GM12878 (cell line): Measurements from ENCODE around the gene RRM2. TPM values are rescaled to one million over a fixed set of nuclear protein-coding genes. Genes with fewer than 3 reads are reported as not detected.

Source experiments
- ATF3 ChIP-seq: IDR thresholded peaks from 2 replicates; pipeline ENCODE4 v1.6.1; 2011; ENCODE audit warnings: low read depth, mild to moderate bottlenecking, low read length, moderate library complexity, borderline replicate concordance; ENCODE audit errors: extremely low read depth
- BCL3 ChIP-seq: IDR thresholded peaks from 2 replicates; pipeline ENCODE4 v1.6.1; 2011; ENCODE audit warnings: borderline replicate concordance, low read depth, mild to moderate bottlenecking, moderate library complexity, low read length; ENCODE audit not compliant: insufficient read depth, poor library complexity, severe bottlenecking
- BCLAF1 ChIP-seq: fragments of 450-650 bp; IDR thresholded peaks from 2 replicates; pipeline ENCODE4 v1.6.1; 2017; ENCODE audit warnings: antibody characterized with exemption, mild to moderate bottlenecking, moderate library complexity
- CEBPB ChIP-seq, 2 experiments: fragments of 150-350 bp in 1 of 2; IDR thresholded peaks; 2 replicates each; pipeline ENCODE4 v1.6.1; 2012 to 2014; ENCODE audit warnings: low read depth in 2 of 2, low read length in 2 of 2, borderline replicate concordance in 1 of 2, inconsistent platforms in 1 of 2
- CUX1 ChIP-seq: IDR thresholded peaks from 2 replicates; pipeline ENCODE4 v1.6.1; 2012; ENCODE audit warnings: improper control_type of control experiment, low read depth, low read length; ENCODE audit not compliant: insufficient replicate concordance
- E2F4 ChIP-seq: IDR thresholded peaks from 2 replicates; pipeline ENCODE4 v1.6.1; 2012; ENCODE audit warnings: low read depth, low read length, improper control_type of control experiment
- IKZF2 ChIP-seq, 2 experiments: fragments of 450-650 bp; IDR thresholded peaks; 2 replicates each; pipeline ENCODE4 v1.6.1; 2017; ENCODE audit warnings: mild to moderate bottlenecking in 2 of 2, moderate library complexity in 2 of 2
- PAX8 ChIP-seq: fragments of 450-650 bp; IDR thresholded peaks from 2 replicates; pipeline ENCODE4 v1.6.1; 2017; ENCODE audit warnings: mild to moderate bottlenecking, moderate library complexity
- TAF1 ChIP-seq: IDR thresholded peaks from 2 replicates; pipeline ENCODE4 v1.6.1; 2011; ENCODE audit warnings: mild to moderate bottlenecking, low read depth, low read length, borderline replicate concordance
- ZBTB40 ChIP-seq: fragments of 450-650 bp; IDR thresholded peaks from 2 replicates; pipeline ENCODE4 v1.6.1; 2016; ENCODE audit warnings: mild to moderate bottlenecking, moderate library complexity, borderline replicate concordance
- ZNF207 ChIP-seq: fragments of 450-650 bp; IDR thresholded peaks from 2 replicates; pipeline ENCODE4 v1.6.1; 2014; ENCODE audit warnings: antibody characterized with exemption, mild to moderate bottlenecking, borderline replicate concordance
- polyA plus RNA-seq, 11 experiments: library from polyadenylated mRNA; depleted of rRNA in 4 of 11; unstranded in 6 of 11; stranded (reverse) in 5 of 11; fragments of >200 nt; fragmentation: Nextera tagmentation in 4 of 11; fragmentation: Illumina TruSeq in 1 of 11; extraction: Ambion mirVana in 4 of 11; extraction: Trizol in 1 of 11; gene quantifications; 1 replicate in 1 of 11; 2 replicates in 10 of 11; pipeline versions ENCODE4 v1.2.1 to v1.2.3, GENCODE V29; 2011 to 2016; ENCODE audit warnings: inconsistent platforms in 2 of 11, missing spikeins in 2 of 11, low read depth in 1 of 11
- total RNA-seq, 4 experiments: library from RNA; depleted of rRNA in 3 of 4; stranded (reverse); fragments of >200 nt in 3 of 4; fragmentation: Illumina TruSeq in 1 of 4; extraction: Trizol in 1 of 4; gene quantifications; 2 replicates each; pipeline versions ENCODE4 v1.2.1 to v1.2.3, GENCODE V29; 2013 to 2021

RRM2 gene
- total and polyA plus RNA-seq, 10 of the 15 experiments (the other 5 are each of a cell fraction or from before 2014, with no cell fraction given), result 54.4 to 771 (median 159) TPM

GRCh38 chr2:10122500-10123280, at the start of gene RRM2 (continued):
- TF ChIP-seq E2F4 (peak; percentile 100), ZBTB40 (no peak), ZNF207 (0 out of 2 replicates have a peak, but pooled peaks have one; percentile 43), PAX8 (no peak), ATF3 (no peak), IKZF2 (IDR thresholded peaks at IDR 0.05) (no peak; a peak in 1 of 4 replicates), TAF1 (peak; percentile 70), BCLAF1 (no peak), BCL3 (no peak), CEBPB (IDR thresholded peaks at IDR 0.05; ENCODE audit: borderline replicate concordance in 1 of 2, low read depth in 2 of 2, low read length in 2 of 2) (no peak), CUX1 (no peak)
